Dendritic cell treated with granulocyte-macrophage colony-stimulating factor and Interleukin-4, amounts not matched to agents 40 ng/mL and 50 ng/mL, for 4 days (primary cell): ENCODE results near the gene RPUSD3.
"Not testable (repeated sequence)": the region's sequence is repeated elsewhere in the genome, so short reads cannot be mapped to it uniquely, and the experiment has no call there.

Source experiments
- H3K27ac Mint-ChIP-seq: one replicate; pipeline ENCODE4 v1.8.0; 2022; ENCODE audit warnings: mild to moderate bottlenecking, mixed read lengths
- H3K27me3 Mint-ChIP-seq: one replicate; pipeline ENCODE4 v1.8.0; 2022; ENCODE audit warnings: mild to moderate bottlenecking, mixed read lengths
- H3K36me3 Mint-ChIP-seq: one replicate; pipeline ENCODE4 v1.8.0; 2022; ENCODE audit warnings: low read depth, mixed read lengths
- H3K4me1 Mint-ChIP-seq: one replicate; pipeline ENCODE4 v1.8.0; 2022; ENCODE audit warnings: low read depth, mixed read lengths
- H3K4me3 Mint-ChIP-seq: one replicate; pipeline ENCODE4 v1.8.0; 2022; ENCODE audit warnings: mild to moderate bottlenecking, moderate library complexity, mixed read lengths
- H3K9me3 Mint-ChIP-seq: one replicate; pipeline ENCODE4 v1.8.0; 2022; ENCODE audit warnings: mixed read lengths
- intact Hi-C: fragments of 100-400 bp; cut with micrococcal nuclease; formaldehyde crosslinking; loops from one replicate; pipeline ENCODE4 v1.15.0; 2022

Gene RPUSD3

DNA sequence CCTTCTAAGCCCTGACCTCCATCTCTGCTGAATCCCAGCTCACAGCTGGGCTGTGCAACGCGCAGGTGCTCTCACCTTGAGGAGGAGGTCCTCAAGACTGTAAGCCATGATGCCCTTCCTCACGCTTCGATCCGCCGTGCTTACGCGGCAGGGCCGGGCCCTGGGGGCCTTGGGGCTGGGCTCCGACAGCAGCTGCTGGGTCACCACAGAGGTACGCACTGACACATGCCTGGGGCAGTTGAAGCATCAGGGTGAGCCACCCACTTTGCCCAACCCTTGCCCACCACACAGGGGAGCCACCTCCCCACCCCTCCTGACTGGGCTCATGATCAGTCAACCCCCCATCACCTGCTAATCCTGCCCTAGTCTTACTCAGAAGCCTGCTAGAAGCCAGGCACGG is 33.2 kb upstream of the RPUSD3 start:
- Mint-ChIP-seq H3K27ac (no peak overlapping the region), H3K4me1 (no peaks in the 10 kb centered on the region), H3K4me3 (no peak overlapping the region), H3K27me3 (no peaks in the 10 kb centered on the region), H3K9me3 (no peaks in the 10 kb centered on the region), H3K36me3 (no peaks in the 10 kb centered on the region)
- intact Hi-C loops: no loop called here

DNA sequence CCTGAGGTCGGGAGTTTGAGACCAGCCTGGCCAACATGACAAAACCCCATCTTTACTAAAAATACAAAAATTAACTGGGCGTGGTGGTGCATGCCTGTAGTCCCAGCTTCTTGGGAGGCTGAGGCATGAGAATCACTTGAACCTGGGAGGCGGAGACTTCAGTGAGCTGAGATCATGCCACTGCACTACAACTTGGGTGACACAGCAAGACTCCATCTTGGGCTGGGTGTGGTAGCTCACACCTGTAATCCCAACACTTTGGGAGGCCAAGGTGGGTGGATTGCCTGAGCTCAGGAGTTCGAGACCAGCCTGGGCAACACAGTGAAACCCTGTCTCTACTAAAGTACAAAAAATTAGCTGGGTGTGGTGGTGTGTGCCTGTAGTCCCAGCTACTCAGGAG is 32.4 kb upstream of the RPUSD3 start:
- intact Hi-C loops, H3K9me3 Mint-ChIP-seq, H3K4me3 Mint-ChIP-seq, H3K36me3 Mint-ChIP-seq, H3K4me1 Mint-ChIP-seq, H3K27ac Mint-ChIP-seq, H3K27me3 Mint-ChIP-seq: not testable (repeated sequence)

DNA sequence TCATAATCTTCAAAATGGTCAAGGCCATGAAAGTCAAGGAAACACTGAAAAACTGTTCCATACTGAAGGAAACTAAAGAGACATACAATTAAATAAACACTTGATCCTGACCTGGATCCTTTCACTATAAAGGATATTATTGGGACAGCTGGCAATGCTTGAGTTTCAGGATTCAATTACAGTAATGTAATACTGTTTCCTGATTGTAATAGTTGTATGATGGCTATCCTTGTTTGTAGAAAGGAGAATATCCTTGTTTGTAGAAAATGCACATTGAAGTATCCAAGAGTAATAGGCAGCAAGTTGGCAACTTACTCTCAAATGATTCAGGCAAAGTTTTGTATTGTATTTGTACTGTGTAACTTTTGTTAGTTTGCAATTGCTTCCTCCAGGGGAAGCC is 31.6 kb upstream of the RPUSD3 start:
- Mint-ChIP-seq H3K27ac (no peak overlapping the region), H3K36me3 (no peaks in the 10 kb centered on the region), H3K4me3 (no peak overlapping the region), H3K9me3 (no peaks in the 10 kb centered on the region), H3K4me1 (no peaks in the 10 kb centered on the region), H3K27me3 (no peaks in the 10 kb centered on the region)
- intact Hi-C loops: no loop called here

DNA sequence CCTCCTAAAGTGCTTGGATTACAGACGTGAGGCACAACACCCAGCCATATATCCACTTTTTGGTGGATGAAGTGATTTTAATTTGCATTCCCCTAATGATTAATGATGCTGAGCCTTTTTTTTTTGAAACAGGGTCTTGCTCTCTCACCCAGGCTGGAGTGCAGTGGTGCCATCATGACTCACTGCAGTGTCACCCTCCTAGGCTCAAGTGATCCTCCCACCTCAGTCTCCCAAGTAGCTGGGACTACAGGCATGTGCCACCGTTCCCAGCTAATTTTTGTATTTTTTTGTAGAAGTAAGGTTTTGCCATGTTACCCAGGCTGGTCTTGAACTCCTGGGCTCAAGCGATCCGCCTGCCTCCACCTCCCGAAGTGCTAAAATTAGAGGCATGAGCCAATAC is 28.3 kb upstream of the RPUSD3 start:
- H3K27ac Mint-ChIP-seq, H3K4me1 Mint-ChIP-seq, H3K27me3 Mint-ChIP-seq, H3K4me3 Mint-ChIP-seq, H3K9me3 Mint-ChIP-seq, H3K36me3 Mint-ChIP-seq, intact Hi-C loops: not testable (repeated sequence)

DNA sequence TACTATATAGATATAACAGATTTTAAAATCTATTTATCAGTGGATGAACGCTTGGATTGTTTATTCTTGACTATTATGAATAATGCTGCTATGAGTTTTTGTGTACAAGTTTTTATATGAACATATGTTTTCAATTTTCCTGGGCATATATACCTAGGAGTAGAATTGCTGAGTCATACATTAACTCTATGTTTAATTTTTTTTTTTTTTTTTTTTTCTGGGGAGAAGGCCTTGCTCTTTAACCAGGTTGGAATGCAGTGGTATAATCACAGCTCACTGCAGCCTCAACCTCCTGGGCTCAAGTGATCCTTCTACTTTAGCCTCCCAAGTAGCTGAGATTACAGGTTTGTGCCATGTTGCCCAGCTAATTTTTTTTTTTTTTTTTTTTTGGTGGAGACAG is 27.2 kb upstream of the RPUSD3 start:
- Mint-ChIP-seq H3K4me3 (no peak overlapping the region), H3K36me3 (no peaks in the 10 kb centered on the region), H3K4me1 (no peaks in the 10 kb centered on the region), H3K27me3 (no peaks in the 10 kb centered on the region), H3K27ac (no peak overlapping the region), H3K9me3 (no peaks in the 10 kb centered on the region)
- intact Hi-C loops: no loop called here

DNA sequence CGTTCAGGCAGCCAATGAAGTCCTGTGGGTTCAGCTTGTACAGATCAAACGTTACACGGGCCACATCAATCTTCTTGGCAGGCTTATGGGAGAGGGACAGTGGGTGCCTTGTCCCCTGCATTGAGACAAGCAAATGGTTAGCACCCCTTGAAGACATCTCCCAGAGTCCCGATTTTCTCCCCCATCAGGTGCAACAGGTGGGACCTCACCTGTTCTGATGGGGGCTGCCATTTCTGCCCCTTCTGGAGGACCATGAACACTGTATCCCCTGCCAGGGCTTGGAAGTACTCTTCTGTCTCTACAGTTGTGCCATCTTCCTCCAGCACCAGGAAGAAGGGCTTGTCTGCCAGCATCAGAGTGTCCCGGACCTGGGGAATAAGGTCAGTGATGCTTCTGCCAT is 26.1 kb upstream of the RPUSD3 start:
- H3K4me1 Mint-ChIP-seq: no peaks in the 10 kb centered on the region
- no peak overlapping the region for H3K4me3 Mint-ChIP-seq
- no peaks in the 10 kb centered on the region for H3K36me3 Mint-ChIP-seq
- H3K9me3 Mint-ChIP-seq: no peaks in the 10 kb centered on the region
- H3K27me3 Mint-ChIP-seq: no peaks in the 10 kb centered on the region
- intact Hi-C loops: no loop called here
- no peak overlapping the region for H3K27ac Mint-ChIP-seq

DNA sequence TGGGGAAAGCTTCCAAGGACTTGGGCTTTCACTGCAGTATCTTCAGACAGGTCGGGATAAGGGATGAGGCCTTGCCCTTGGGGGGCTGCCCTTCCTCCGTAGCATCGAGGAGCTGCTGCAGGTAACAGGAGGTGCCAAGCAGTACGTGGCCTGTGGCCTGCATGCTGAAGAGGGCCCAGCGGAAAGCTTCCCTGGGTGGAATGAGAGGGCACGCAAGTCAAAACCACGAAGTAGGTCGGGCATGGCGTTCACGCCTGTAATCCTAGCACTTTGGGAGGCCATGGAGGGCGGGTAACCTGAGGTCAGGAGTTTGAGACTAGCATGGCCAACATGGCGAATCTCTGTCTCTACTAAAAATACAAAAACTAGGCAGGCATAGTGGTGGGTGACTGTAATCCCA is 23.3 kb upstream of the RPUSD3 start:
- intact Hi-C loops: no loop called here
- Mint-ChIP-seq H3K27ac (no peak overlapping the region), H3K9me3 (no peaks in the 10 kb centered on the region), H3K4me3 (no peak overlapping the region), H3K36me3 (no peaks in the 10 kb centered on the region), H3K27me3 (peaks cover 4% of the 10 kb centered on the region), H3K4me1 (peaks cover 24% of the 10 kb centered on the region)

DNA sequence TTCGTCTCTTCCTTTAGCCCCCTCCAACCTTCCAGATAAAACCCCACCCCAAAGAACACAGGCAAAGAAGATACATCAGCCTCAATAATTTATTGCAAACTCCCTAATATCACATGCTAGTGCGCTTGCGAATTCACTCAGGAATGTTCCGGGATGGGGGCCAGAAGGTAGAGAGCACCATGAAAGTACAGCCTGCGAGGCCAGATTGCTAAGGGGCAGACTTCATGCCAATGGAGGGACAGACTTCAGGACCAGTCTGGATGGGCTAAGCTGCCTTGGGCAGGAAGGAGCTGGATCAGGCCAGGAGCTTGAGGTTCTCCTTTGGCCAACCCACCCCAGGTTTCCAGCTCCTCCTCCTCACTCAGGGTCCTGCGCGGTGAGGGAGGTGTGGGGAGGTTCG is 22.8 kb upstream of the RPUSD3 start:
- peaks cover 8% of the 10 kb centered on the region for H3K27me3 Mint-ChIP-seq
- no peak overlapping the region for H3K27ac Mint-ChIP-seq
- peaks cover 24% of the 10 kb centered on the region for H3K4me1 Mint-ChIP-seq
- no peaks in the 10 kb centered on the region for H3K36me3 Mint-ChIP-seq
- no peaks in the 10 kb centered on the region for H3K9me3 Mint-ChIP-seq
- H3K4me3 Mint-ChIP-seq: no peak overlapping the region
- intact Hi-C loops: no loop called here

DNA sequence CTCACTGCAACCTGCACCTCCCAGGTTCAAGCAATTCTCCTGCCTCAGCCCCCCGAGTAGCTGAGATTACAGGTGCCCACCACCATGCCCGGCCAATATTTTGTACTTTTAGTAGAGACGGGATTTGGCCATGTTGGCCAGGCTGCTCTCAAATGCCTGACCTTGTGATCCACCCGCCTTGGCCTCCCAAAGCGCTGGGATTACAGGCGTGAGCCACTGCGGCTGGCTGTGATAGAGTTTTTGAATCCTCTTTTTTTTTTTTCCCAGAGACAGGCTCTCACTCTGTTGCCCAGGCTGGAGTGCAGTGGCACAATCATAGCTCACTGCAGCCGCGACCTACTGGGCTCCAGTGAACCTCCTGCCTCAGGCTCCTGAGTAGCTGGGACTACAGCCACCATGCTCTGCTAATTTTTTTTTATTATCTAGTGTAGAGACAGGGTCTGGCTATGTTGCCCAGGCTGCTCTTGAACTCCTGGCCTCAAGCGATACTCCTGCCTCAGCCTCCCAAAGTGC is 21.4 kb upstream of the RPUSD3 start:
- H3K9me3 Mint-ChIP-seq, H3K36me3 Mint-ChIP-seq, H3K4me3 Mint-ChIP-seq, H3K27ac Mint-ChIP-seq, H3K27me3 Mint-ChIP-seq, intact Hi-C loops: not testable (repeated sequence)
- peaks cover 24% of the 10 kb centered on the region for H3K4me1 Mint-ChIP-seq

DNA sequence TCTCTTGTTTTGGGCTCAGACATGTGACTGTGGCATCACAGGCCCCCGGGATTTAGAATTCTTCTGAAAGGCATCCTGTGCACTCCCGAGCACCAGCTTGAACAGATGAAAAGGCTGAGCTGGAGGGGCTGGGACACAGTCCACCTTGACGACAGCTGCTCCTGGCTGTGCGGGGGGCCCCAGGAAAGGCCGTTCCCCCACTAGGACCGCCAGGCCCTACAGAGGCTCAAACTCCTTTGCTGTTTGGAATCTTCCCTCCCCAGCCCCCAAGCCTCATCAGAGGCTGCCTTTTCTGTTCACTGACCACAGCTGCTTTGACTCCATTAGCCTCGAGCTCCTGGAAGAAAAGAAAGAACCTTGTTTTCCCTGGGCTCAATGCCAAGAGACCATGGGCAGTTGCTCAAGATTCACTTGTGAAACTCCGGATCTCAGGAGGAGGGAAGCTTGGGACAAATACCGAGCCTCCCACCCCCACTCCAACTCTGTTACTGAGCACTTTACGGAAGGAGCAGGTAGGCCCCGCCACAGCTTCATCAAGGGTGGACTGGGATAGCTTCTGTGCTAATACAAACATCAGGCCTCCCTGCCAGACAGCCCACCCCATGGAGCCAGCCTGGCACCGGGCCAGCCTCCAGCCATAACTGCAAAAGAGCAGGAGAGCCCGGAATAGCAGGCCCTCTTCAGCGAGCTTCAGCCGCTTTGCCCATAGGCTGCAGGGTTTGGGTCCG is 20.6 kb upstream of the RPUSD3 start:
- no peak overlapping the region for H3K4me3 Mint-ChIP-seq
- H3K27ac Mint-ChIP-seq: no peak overlapping the region
- peaks cover 24% of the 10 kb centered on the region for H3K4me1 Mint-ChIP-seq

DNA sequence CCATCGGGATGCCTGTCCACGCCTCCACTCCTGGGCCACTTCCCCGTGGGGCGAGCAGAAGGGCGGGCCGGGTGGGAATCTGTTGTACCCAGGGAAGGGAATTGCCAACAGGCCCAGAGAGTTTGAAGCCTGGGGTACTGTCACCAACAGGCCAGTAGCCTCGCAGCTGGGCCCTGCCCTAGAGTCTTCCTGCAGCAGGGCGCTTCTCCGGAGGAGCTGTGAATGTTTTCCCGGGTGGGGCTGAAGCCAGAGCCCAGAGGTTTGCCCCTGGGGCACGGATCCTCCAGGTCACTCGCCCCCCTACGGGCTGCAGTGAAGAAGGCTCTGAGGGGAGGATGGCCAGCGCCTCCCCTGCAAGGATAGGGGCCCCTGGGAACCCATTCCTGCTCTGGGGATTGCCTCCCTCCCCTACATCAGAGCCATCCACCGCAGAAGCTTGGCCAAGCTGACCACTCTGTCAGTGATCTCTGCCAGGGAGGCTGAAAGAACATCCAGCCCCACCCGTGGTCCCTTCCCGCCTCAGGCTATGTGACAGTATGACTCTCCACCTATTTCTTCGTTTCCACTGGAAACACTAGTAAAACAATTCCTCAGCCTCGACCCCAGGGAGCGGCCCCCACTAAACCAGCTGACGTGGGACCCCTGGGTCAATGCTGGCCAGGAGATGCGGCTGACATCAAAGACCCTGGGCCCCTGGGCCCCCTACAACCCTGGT is 19.4 kb upstream of the RPUSD3 start:
- H3K27me3 Mint-ChIP-seq: peaks cover 8% of the 10 kb centered on the region
- H3K36me3 Mint-ChIP-seq: no peaks in the 10 kb centered on the region
- H3K9me3 Mint-ChIP-seq: no peaks in the 10 kb centered on the region
- H3K27ac Mint-ChIP-seq: no peak overlapping the region
- peaks cover 29% of the 10 kb centered on the region for H3K4me1 Mint-ChIP-seq
- H3K4me3 Mint-ChIP-seq: peak overlapping the region; percentile 67
- intact Hi-C loops: no loop called here

More for the DNA sequence above, 20.6 kb upstream of the RPUSD3 start:
- peaks cover 8% of the 10 kb centered on the region for H3K27me3 Mint-ChIP-seq
- intact Hi-C loops: no loop called here
- H3K9me3 Mint-ChIP-seq: no peaks in the 10 kb centered on the region
- no peaks in the 10 kb centered on the region for H3K36me3 Mint-ChIP-seq

DNA sequence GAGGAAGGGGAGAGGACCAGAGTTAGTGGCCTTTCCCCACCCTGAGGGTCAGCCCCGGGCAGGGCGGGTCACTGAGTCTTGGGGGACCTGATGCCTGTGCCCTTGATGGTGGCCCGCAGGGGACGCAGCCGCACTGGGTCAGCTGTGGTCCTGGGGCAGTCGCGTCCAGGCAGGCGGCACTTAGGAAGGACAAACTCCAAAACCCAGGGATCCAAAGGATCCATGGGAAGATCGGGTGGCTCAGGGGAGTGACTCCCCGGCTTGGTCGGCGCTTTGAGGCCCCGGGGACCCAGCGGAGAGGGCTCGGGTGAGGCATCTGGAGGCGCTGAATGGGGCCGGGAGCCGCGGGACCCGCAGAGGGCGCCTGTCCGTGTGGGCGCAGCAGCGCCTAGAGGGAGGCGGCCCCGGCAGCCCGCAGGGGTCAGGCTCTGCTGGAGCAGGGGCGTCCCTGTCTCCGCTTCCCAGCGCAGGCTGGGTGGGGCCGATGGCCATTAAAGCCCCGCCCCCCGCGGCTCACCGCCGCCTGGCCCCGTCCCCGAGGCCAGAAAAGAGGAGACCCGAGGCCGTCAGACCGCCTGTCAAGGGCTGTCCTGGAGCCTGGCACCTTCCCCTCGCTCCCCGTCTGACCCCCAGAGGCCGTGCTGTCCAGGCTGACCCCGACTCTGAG is 18.7 kb upstream of the RPUSD3 start:
- H3K27me3 Mint-ChIP-seq: peaks cover 8% of the 10 kb centered on the region
- H3K4me3 Mint-ChIP-seq: peak overlapping the region; percentile 67
- no peak overlapping the region for H3K27ac Mint-ChIP-seq
- H3K36me3 Mint-ChIP-seq: no peaks in the 10 kb centered on the region
- H3K4me1 Mint-ChIP-seq: peaks cover 29% of the 10 kb centered on the region
- no peaks in the 10 kb centered on the region for H3K9me3 Mint-ChIP-seq
- intact Hi-C loops: no loop called here

DNA sequence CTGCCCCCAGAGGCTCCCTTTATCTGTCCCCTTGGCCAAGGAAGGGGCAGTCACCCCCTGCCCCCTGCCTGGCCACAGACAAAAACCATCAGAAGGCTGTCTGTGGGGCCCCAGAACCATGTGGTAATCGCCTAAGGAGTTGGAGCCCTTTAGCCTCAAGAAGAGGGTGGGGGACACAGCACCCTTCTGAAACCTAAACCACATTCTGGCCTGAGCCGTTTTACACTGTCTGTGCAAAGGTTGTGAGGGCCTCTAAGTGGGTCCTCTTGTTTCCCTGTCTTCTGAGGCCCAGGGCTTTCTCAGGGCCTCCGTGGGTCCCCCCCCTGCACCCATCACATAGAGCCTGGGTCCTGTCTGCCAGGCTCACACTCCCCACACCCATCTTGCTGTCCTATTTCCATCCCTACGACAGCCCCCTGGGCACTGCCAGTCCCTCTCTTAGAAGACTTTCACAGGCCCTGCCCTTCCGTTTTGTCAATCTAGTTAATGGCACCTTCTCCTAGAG is 17.9 kb upstream of the RPUSD3 start:
- Mint-ChIP-seq H3K27ac (no peak overlapping the region), H3K4me1 (peaks cover 29% of the 10 kb centered on the region), H3K27me3 (peaks cover 8% of the 10 kb centered on the region), H3K36me3 (no peaks in the 10 kb centered on the region), H3K9me3 (no peaks in the 10 kb centered on the region), H3K4me3 (no peak overlapping the region)
- intact Hi-C loops: no loop called here

DNA sequence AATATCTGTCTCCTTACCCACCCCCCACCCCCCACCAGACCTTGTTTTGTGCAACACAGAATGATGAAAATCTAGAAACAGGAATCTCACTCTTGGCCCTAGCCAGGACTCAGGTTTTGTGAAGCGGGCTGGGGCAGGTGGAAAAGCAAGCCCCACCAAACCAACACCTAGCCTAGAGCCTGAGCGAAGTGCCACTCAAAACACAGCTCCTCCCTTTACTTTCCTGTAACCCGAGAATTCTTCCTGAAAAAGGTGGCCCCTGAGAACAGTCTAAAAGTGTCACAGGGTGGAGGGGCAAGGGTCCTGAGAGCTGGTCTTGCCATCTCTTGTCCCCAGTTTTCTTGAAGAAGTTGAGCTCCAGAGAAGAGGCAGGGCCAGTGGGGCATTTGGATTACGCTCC is 17.4 kb upstream of the RPUSD3 start:
- Mint-ChIP-seq H3K27me3 (peaks cover 8% of the 10 kb centered on the region), H3K27ac (no peak overlapping the region), H3K36me3 (no peaks in the 10 kb centered on the region), H3K4me3 (no peak overlapping the region), H3K9me3 (no peaks in the 10 kb centered on the region), H3K4me1 (peaks cover 29% of the 10 kb centered on the region)
- intact Hi-C loops: no loop called here
